ENCODE results near the gene KHDRBS1. TPM values are rescaled to one million over a fixed set of nuclear protein-coding genes. Genes with fewer than 3 reads are reported as not detected.

KHDRBS1 gene
- total RNA-seq, 1 donor from 2014 or later: 39.8 TPM

GRCh38 chr1:32068957-32069588 is 55.4 kb downstream of the KHDRBS1 start:
- Histone ChIP-seq H3K27me3 (ENCODE audit: control insufficient read depth, insufficient read depth, low read length) (no peaks in the 10 kb centered on the region), H3K4me3 (ENCODE audit: low read depth, low read length) (no peak overlapping the region), H3K36me3 (ENCODE audit: control insufficient read depth, insufficient read depth, low read length) (no peaks in the 10 kb centered on the region)
- DNase-seq (ENCODE audit: low read depth) (peak; percentile 26), FAIRE-seq (no peak)
- no peak for TF ChIP-seq CTCF (IDR thresholded peaks at IDR 0.05; ENCODE audit: insufficient read depth, low read length, severe bottlenecking)

GRCh38 chr1:32071758-32072621 is 58.3 kb downstream of the KHDRBS1 start:
- Histone ChIP-seq H3K36me3 (ENCODE audit: control insufficient read depth, insufficient read depth, low read length) (peaks cover 4% of the 10 kb centered on the region), H3K4me3 (ENCODE audit: low read depth, low read length) (peak overlapping the region; percentile 67), H3K27me3 (ENCODE audit: control insufficient read depth, insufficient read depth, low read length) (no peaks in the 10 kb centered on the region)
- no peak for TF ChIP-seq CTCF (IDR thresholded peaks at IDR 0.05; ENCODE audit: insufficient read depth, low read length, severe bottlenecking)
- DNase-seq (ENCODE audit: low read depth) (peak; percentile 66), FAIRE-seq (no peak)

- peaks cover 8% of the 10 kb centered on the region for H3K36me3 ChIP-seq (ENCODE audit: control insufficient read depth, insufficient read depth, low read length)
- peak; percentile 84 for DNase-seq (ENCODE audit: low read depth)
- H3K27me3 ChIP-seq (ENCODE audit: control insufficient read depth, insufficient read depth, low read length): no peaks in the 10 kb centered on the region
- peak within 1 kb of the TSS; percentile 67 for H3K4me3 ChIP-seq (ENCODE audit: low read depth, low read length)
- FAIRE-seq: no peak
- TF ChIP-seq CTCF (IDR thresholded peaks at IDR 0.05; ENCODE audit: insufficient read depth, low read length, severe bottlenecking): no peak
Measured at GRCh38 chr1:32072622-32073298, 59.1 kb downstream of the KHDRBS1 start, which contains the start of gene TMEM39B. Gene TMEM39B, plus strand, starts transcription at chr1:32072939. Its CDS starts 109 bp downstream, at chr1:32073048.

- TF ChIP-seq CTCF (IDR thresholded peaks at IDR 0.05; ENCODE audit: insufficient read depth, low read length, severe bottlenecking): peak; percentile 23
- H3K4me3 ChIP-seq (ENCODE audit: low read depth, low read length): peak overlapping the region; percentile 67
- FAIRE-seq: no peak
- DNase-seq (ENCODE audit: low read depth): no peak
- H3K36me3 ChIP-seq (ENCODE audit: control insufficient read depth, insufficient read depth, low read length): peaks cover 12% of the 10 kb centered on the region
- no peaks in the 10 kb centered on the region for H3K27me3 ChIP-seq (ENCODE audit: control insufficient read depth, insufficient read depth, low read length)
Measured at GRCh38 chr1:32073299-32074229, 59.9 kb downstream of the KHDRBS1 start.

- Histone ChIP-seq H3K4me3 (ENCODE audit: low read depth, low read length) (no peak overlapping the region), H3K27me3 (ENCODE audit: control insufficient read depth, insufficient read depth, low read length) (no peaks in the 10 kb centered on the region), H3K36me3 (ENCODE audit: control insufficient read depth, insufficient read depth, low read length) (peaks cover 12% of the 10 kb centered on the region)
- no peak for FAIRE-seq
- no peak for DNase-seq (ENCODE audit: low read depth)
- no peak for TF ChIP-seq CTCF (IDR thresholded peaks at IDR 0.05; ENCODE audit: insufficient read depth, low read length, severe bottlenecking)
Measured at GRCh38 chr1:32074841-32075240, 61.2 kb downstream of the KHDRBS1 start.

Measured in bronchial epithelial cell (primary cell).